Measurements from ENCODE around the gene CPTP.

CPTP gene

GRCh38 chr1:1358433-1359271, 34.0 kb downstream of the CPTP start, which contains the start of gene MXRA8:
TSS of gene MXRA8 (minus strand) at chr1:1358555. CDS start at chr1:1358504, 51 bp downstream.
- no peak within 1 kb of the TSS for H2AFZ ChIP-seq (ENCODE audit: low read depth, low read length)
- H3K4me3 ChIP-seq (ENCODE audit: insufficient read depth in 1 of 2, low read depth in 1 of 2, low read length in 2 of 2), result peak within 1 kb of the TSS; percentile 64 to 93
- H3K9ac ChIP-seq (ENCODE audit: low read length), result peak within 1 kb of the TSS; percentile 97
- peaks cover 2% of the 10 kb centered on the region for H3K79me1 ChIP-seq (replicated peaks; ENCODE audit: low read length, poor library complexity, severe bottlenecking)
- WGBS, result 31% methylated on average over 25 of the region's 29 CpGs
- no peaks in the 10 kb centered on the region for H3K9me3 ChIP-seq (ENCODE audit: control insufficient read depth, low read length)
- H3K4me1 ChIP-seq (ENCODE audit: control insufficient read depth, insufficient read depth, low read depth, low read length), result peaks cover 69% of the 10 kb centered on the region
- peak within 1 kb of the TSS; percentile 80 to 82 for H3K14ac ChIP-seq (ENCODE audit: low read length in 2 of 2)
- H2BK15ac ChIP-seq (ENCODE audit: low read depth, poor library complexity, severe bottlenecking), result peak within 1 kb of the TSS; percentile 100
- H3K4me2 ChIP-seq (ENCODE audit: low read length, poor library complexity, severe bottlenecking), result peak within 1 kb of the TSS; percentile 72
- H3K36me3 ChIP-seq (ENCODE audit: control insufficient read depth in 1 of 2, insufficient read depth in 2 of 2, low read depth in 1 of 2, low read length in 2 of 2), result peaks cover 11 to 24% of the 10 kb centered on the region in 2 experiments
- H2AK5ac ChIP-seq (ENCODE audit: low read length, severe bottlenecking), result peak within 1 kb of the TSS; percentile 98
- H4K91ac ChIP-seq (ENCODE audit: low read length), result peak within 1 kb of the TSS; percentile 100
- H2BK120ac ChIP-seq (ENCODE audit: low read depth, low read length), result peak within 1 kb of the TSS; percentile 100
- peak within 1 kb of the TSS; percentile 92 to 100 for H2BK12ac ChIP-seq (ENCODE audit: low read length in 2 of 2)
- peak within 1 kb of the TSS; percentile 93 to 100 for H3K4ac ChIP-seq (ENCODE audit: low read depth in 1 of 2, low read length in 2 of 2)
- DNase-seq, result peak; percentile 89
- peak within 1 kb of the TSS; percentile 92 for H2BK5ac ChIP-seq (ENCODE audit: low read depth, low read length, poor library complexity, severe bottlenecking)
- peak within 1 kb of the TSS; percentile 99 for H4K8ac ChIP-seq (ENCODE audit: low read length)
- peak within 1 kb of the TSS; percentile 99 for H3K18ac ChIP-seq (ENCODE audit: low read depth in 1 of 2, low read length in 2 of 2)
- H3K27me3 ChIP-seq (ENCODE audit: control insufficient read depth in 1 of 2, insufficient read depth in 1 of 2, low read length in 2 of 2), result no peaks in the 10 kb centered on the region
- peak within 1 kb of the TSS; percentile 98 for H3K27ac ChIP-seq (ENCODE audit: low read length, poor library complexity, severe bottlenecking)
- H3K23ac ChIP-seq (ENCODE audit: low read length in 2 of 2), result peak within 1 kb of the TSS in 1 of 2 experiments; percentile 60

GRCh38 chr1:1359308-1359663, 34.7 kb downstream of the CPTP start:
- Histone ChIP-seq H3K14ac (ENCODE audit: low read length in 2 of 2) (peak overlapping the region in 1 of 2 experiments; percentile 82), H3K9me3 (ENCODE audit: control insufficient read depth, low read length) (no peaks in the 10 kb centered on the region), H4K91ac (ENCODE audit: low read length) (peak overlapping the region; percentile 100), H3K9ac (ENCODE audit: low read length) (peak overlapping the region; percentile 97), H3K4me2 (ENCODE audit: low read length, poor library complexity, severe bottlenecking) (peak overlapping the region; percentile 48), H4K8ac (ENCODE audit: low read length) (peak overlapping the region; percentile 99), H3K27ac (ENCODE audit: low read length, poor library complexity, severe bottlenecking) (peak overlapping the region; percentile 98), H2BK15ac (ENCODE audit: low read depth, poor library complexity, severe bottlenecking) (peak overlapping the region; percentile 100), H2AK5ac (ENCODE audit: low read length, severe bottlenecking) (peak overlapping the region; percentile 55), H3K27me3 (ENCODE audit: control insufficient read depth in 1 of 2, insufficient read depth in 1 of 2, low read length in 2 of 2) (no peaks in the 10 kb centered on the region), H3K79me1 (replicated peaks; ENCODE audit: low read length, poor library complexity, severe bottlenecking) (no peaks in the 10 kb centered on the region), H3K36me3 (ENCODE audit: control insufficient read depth in 1 of 2, insufficient read depth in 2 of 2, low read depth in 1 of 2, low read length in 2 of 2) (peaks cover 5 to 18% of the 10 kb centered on the region in 2 experiments), H2BK120ac (ENCODE audit: low read depth, low read length) (peak overlapping the region; percentile 100), H3K4me1 (ENCODE audit: control insufficient read depth, insufficient read depth, low read depth, low read length) (peaks cover 63% of the 10 kb centered on the region), H3K4ac (ENCODE audit: low read depth in 1 of 2, low read length in 2 of 2) (peak overlapping the region; percentile 93 to 100), H2AFZ (ENCODE audit: low read depth, low read length) (no peak overlapping the region), H3K18ac (ENCODE audit: low read depth in 1 of 2, low read length in 2 of 2) (peak overlapping the region; percentile 99), H3K4me3 (ENCODE audit: insufficient read depth in 1 of 2, low read depth in 1 of 2, low read length in 2 of 2) (peak overlapping the region in 1 of 2 experiments; percentile 93), H2BK12ac (ENCODE audit: low read length in 2 of 2) (peak overlapping the region; percentile 92 to 100), H3K23ac (ENCODE audit: low read length in 2 of 2) (peak overlapping the region in 1 of 2 experiments; percentile 67), H2BK5ac (ENCODE audit: low read depth, low read length, poor library complexity, severe bottlenecking) (peak overlapping the region; percentile 92)
- DNase-seq, result peak; percentile 84
- 36% methylated on average over 6 of the region's 6 CpGs for WGBS

- peak overlapping the region; percentile 98 for H3K27ac ChIP-seq (ENCODE audit: low read length, poor library complexity, severe bottlenecking)
- H3K9me3 ChIP-seq (ENCODE audit: control insufficient read depth, low read length), result no peaks in the 10 kb centered on the region
- peak overlapping the region; percentile 97 for H3K9ac ChIP-seq (ENCODE audit: low read length)
- peak overlapping the region in 1 of 2 experiments; percentile 67 for H3K23ac ChIP-seq (ENCODE audit: low read length in 2 of 2)
- peak overlapping the region in 1 of 2 experiments; percentile 93 for H3K4me3 ChIP-seq (ENCODE audit: insufficient read depth in 1 of 2, low read depth in 1 of 2, low read length in 2 of 2)
- DNase-seq, result peak; percentile 67
- H3K4me1 ChIP-seq (ENCODE audit: control insufficient read depth, insufficient read depth, low read depth, low read length), result peaks cover 57% of the 10 kb centered on the region
- H3K4me2 ChIP-seq (ENCODE audit: low read length, poor library complexity, severe bottlenecking), result peak overlapping the region; percentile 41
- WGBS, result 52% methylated on average over 25 of the region's 28 CpGs
- H2AK5ac ChIP-seq (ENCODE audit: low read length, severe bottlenecking), result peak overlapping the region; percentile 99
- H2BK5ac ChIP-seq (ENCODE audit: low read depth, low read length, poor library complexity, severe bottlenecking), result peak overlapping the region; percentile 92
- peak overlapping the region; percentile 95 to 99 for H3K18ac ChIP-seq (ENCODE audit: low read depth in 1 of 2, low read length in 2 of 2)
- peaks cover 0 to 12% of the 10 kb centered on the region in 2 experiments for H3K36me3 ChIP-seq (ENCODE audit: control insufficient read depth in 1 of 2, insufficient read depth in 2 of 2, low read depth in 1 of 2, low read length in 2 of 2)
- peak overlapping the region; percentile 47 to 76 for H3K14ac ChIP-seq (ENCODE audit: low read length in 2 of 2)
- H2AFZ ChIP-seq (ENCODE audit: low read depth, low read length), result no peak overlapping the region
- peak overlapping the region; percentile 100 for H2BK15ac ChIP-seq (ENCODE audit: low read depth, poor library complexity, severe bottlenecking)
- peak overlapping the region; percentile 100 for H4K91ac ChIP-seq (ENCODE audit: low read length)
- peak overlapping the region; percentile 93 to 100 for H3K4ac ChIP-seq (ENCODE audit: low read depth in 1 of 2, low read length in 2 of 2)
- peak overlapping the region; percentile 92 to 100 for H2BK12ac ChIP-seq (ENCODE audit: low read length in 2 of 2)
- H4K8ac ChIP-seq (ENCODE audit: low read length), result peak overlapping the region; percentile 99
- H2BK120ac ChIP-seq (ENCODE audit: low read depth, low read length), result peak overlapping the region; percentile 100
- H3K27me3 ChIP-seq (ENCODE audit: control insufficient read depth in 1 of 2, insufficient read depth in 1 of 2, low read length in 2 of 2), result no peaks in the 10 kb centered on the region
- no peaks in the 10 kb centered on the region for H3K79me1 ChIP-seq (replicated peaks; ENCODE audit: low read length, poor library complexity, severe bottlenecking)
Observed at GRCh38 chr1:1359664-1360468, 35.3 kb downstream of the CPTP start.
